GM21423 (cell line): ENCODE measurements around the gene CPB1.
A peak's percentile ranks its signal among the peaks of the same experiment; 100 is the strongest.

ENCODE experiments used
- ATAC-seq: cut with Tn5 transposase; IDR thresholded peaks from one replicate; pipeline ENCODE4 v1.9.1; 2021; ENCODE audit warnings: mild to moderate bottlenecking, moderate library complexity; ENCODE audit not compliant: unreplicated experiment

Gene CPB1

DNA sequence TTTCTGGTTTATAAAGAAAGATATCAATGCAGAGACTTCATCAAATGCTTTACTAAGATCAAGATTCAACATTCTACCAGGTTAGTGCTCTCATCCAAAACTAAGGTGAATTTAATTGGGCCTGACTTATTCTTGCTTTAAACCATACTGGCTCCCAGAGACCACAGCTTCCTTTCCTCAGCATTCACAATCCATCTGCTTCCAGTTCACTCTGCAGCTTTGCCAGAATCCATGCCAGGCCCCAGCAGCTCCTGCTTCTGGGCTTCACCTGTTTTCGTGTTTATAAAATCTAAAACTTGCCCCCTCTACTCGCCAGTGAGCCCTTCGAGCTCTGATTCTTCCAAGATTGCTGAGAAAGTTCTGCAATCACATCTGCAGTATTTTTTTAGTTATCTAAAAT, 2.3 kb downstream of the CPB1 start:
- no peak for ATAC-seq

GRCh38 chr3:148833223-148833622, 5.6 kb downstream of the CPB1 start:
- no peak for ATAC-seq

DNA sequence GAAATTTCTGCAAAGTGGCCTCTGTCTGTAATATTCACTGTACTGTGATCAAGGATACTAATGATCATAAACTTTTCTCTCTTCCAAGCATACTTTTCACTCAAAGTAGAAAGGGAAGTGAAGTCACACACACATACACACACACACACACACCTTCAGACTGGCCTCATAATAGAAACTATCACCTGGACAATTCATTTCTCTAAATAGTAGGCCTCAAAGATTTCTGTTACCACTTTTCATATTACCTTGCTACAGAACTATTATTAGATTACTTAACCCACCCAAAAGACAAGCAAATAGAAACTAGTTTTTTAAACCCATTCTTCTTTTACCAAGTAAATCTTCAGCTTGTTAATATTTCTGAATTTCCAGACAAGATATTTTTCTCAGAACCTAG, 12.2 kb downstream of the CPB1 start:
- ATAC-seq: peak; percentile 68

GRCh38 chr3:148840451-148840850, 12.8 kb downstream of the CPB1 start:
- no peak for ATAC-seq

DNA sequence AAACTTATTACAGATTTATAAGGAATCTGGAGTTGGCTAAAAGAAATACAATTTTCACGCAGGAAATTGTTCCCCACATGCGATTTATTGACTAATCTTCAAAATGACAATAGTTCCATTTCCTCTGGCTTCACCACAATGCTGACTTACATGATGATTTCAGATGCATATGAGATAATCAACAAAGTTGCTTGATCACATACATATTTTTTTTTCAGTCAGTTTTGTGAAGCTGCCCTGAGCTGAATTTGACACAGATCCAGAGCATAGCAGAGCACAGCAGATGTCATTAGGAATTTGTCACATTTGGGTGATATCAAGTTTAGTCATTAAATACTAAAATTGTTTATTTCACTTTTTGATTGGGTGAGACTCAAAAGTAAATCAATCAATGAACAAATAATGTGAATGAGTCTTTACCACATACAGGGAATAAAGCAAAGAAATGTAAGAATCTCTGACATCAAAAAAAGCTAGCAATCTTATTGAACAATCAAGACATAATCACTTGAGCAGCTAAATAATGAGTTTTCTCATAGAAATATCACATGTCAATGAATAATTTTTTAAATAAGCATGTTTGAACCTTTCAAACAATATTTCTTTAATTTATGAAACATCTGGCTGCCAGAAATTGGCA, 18.3 kb downstream of the CPB1 start:
- ATAC-seq: no peak

GRCh38 chr3:148847351-148847750, 19.7 kb downstream of the CPB1 start:
- ATAC-seq: no peak

DNA sequence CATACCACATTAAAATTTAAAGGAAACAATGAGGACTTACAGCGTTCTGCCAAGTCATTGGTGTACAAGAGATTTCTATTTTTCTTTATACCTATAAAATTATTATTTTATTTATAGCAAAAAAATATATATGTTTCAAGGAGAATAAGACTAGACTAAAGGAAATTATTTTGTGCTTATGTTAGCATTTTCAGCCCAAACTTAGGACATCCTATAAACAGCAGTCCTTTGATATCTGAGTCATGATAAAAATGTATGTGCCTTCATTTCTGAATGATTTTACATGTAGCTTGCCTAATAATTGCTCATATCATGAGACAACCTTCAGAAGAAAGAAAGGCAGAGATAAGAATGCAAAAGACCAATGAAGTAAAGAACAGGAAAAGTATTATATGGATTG, 20.8 kb downstream of the CPB1 start:
- ATAC-seq: no peak

DNA sequence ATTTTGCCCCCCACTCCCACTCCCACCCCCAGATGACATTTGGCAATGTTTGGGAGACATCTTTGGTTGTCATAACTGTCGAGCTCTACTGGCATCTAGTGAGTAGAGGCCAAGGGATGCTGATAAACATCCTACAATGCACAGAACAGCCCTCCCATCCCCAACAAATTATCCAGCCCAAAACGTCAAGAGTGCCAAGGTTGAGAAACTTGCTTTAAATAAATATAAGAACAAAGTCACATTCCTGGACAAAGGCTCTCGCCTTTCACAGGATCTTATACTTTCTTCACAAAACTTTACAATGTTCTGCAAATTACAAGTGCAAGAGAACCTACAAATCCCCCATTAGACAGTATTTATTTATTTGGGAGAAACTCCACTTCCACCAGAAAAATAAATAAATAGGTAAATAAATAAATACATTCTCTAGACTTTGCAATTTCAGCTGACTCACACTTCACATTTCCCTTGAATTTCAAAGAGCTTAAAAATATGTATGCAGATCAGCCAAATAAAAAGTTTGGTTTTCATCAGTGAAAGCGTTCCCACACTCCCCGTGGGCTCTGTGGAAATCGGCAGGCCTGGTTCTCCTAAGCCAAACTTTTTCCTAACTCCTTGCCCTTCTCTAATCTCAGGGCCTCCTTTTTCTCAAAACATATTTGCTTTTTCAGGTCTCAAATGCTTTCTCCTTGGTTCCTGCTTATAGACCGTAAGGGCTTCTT, 24.8 kb downstream of the CPB1 start:
- no peak for ATAC-seq

GRCh38 chr3:148853076-148853475, 25.5 kb downstream of the CPB1 start:
- no peak for ATAC-seq

DNA sequence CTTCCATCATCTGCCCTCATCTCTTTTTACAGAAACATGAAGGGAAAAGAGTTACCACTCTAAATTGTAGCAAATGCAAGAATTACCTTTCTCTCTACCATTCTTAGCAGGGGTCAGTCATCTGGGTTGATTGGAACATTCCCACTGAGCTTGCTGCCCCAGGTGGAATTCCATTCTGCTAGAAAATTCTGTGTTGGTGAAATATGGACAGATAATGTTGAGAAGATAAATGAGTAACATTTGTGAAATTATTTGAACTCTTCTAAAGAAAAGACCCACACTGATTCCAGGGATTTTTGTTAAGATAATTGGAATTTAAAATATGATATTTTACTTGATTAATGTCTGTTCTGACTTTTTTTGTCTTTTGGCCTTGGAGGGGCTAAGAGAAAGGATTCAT, 26.4 kb downstream of the CPB1 start:
- ATAC-seq: no peak

DNA sequence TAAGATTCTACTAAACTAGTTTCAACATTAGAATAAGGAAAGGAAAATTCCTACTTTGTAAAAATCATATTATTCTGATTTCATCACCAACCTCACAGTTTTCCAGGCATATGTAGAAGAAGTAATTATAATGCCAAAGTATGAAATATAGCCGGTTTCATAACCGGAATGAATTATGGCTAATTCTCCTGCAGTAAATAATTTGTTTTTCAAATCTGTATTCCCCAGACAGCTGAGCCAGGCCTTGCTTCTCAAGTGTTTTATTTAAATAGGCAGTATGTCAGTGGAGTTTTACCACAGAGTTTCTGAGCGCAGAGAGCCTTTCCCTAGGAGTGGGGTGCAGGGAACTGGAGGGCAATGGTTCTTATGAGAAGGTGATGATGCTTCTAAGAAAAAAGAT, 28.8 kb downstream of the CPB1 start:
- ATAC-seq: no peak

DNA sequence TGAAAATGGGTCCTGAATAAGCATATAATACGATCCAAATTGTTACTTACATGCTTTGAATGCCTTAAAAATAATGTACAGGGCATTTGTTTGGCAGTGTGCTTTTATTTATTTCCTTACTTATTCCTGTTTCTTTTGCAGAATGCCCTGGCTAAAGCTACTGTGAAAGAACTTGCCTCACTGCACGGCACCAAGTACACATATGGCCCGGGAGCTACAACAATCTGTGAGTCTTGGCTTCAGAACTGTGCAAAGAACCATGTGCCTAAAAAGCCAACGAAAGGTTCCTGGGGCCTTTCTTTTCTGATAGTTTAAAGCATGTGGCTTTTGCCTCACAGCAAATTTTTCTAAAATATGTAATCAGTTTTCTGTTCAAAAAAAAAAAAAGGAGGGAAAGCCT, 29.7 kb downstream of the CPB1 start:
- no peak for ATAC-seq

- peak; percentile 72 for ATAC-seq
Measured at GRCh38 chr3:148861277-148861869, 33.8 kb downstream of the CPB1 start.

GRCh38 chr3:148863297-148863696, 35.7 kb downstream of the CPB1 start:
- no peak for ATAC-seq

DNA sequence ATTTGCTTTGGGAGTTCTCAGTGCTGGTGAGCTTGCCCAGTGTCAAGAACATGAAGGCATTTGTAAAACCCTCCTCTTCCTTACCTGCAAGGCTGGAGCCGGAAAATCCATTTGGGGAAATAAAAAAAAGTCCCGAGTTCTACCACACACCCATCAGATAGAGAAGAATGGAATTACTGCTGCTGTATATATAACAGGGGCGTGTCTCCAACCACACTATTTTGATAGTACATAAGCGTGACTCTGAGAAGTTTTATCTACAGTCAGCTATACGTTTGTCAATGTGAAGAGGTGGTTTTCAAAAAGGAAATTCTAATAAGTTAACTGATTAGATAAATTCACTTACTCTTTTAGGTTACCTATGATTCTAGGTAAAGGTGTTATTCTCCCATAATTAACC, 36.2 kb downstream of the CPB1 start:
- no peak for ATAC-seq

DNA sequence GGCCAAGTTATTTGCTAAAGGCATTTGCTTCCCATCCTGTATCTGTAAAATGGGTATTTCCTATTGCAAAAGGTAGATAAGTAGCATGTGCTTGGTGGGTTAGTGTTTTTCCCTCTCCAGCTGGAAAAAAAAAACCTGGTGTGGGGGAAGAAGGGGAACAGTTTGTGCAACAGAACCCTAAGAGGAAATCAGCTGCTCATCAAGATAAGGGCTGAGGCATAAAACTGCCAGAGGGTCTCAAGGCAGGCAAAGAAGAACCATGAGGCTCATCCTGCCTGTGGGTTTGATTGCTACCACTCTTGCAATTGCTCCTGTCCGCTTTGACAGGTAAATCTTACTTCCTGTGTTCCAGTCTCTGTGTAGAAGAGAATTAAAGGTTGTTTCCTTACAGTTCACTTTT, 37.4 kb downstream of the CPB1 start, which contains the start of gene CPA3:
TSS of gene CPA3 (plus strand) at position 248 of the 400 bp plus-strand sequence. CDS start at position 260, 12 bp downstream.
- ATAC-seq: no peak

GRCh38 chr3:148866261-148866660, 38.6 kb downstream of the CPB1 start:
- ATAC-seq: no peak

- no peak for ATAC-seq
Measured at GRCh38 chr3:148873270-148873927, 45.8 kb downstream of the CPB1 start.

DNA sequence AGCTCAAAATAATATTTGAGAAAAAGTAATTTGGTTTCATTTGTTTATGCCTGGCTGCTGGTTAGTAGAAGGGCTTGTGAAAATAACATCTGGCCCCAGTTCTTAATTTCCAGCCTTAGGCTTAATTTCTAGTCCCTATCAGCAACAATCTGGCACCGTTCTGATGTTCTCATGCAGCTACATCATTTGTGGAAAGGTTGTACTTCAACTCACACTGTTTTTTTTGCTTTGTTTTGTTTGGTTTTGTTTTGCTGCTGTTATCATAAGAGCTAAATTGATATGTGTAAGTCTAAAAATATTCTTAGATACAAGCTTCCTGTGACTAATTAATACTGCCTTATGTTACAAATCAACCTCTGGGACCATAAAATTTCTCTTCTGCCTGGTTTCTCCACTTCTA, 46.4 kb downstream of the CPB1 start:
- no peak for ATAC-seq

GRCh38 chr3:148878095-148878494, 50.5 kb downstream of the CPB1 start:
- ATAC-seq: no peak

- ATAC-seq: no peak
Measured at GRCh38 chr3:148879256-148879655, 51.6 kb downstream of the CPB1 start.

DNA sequence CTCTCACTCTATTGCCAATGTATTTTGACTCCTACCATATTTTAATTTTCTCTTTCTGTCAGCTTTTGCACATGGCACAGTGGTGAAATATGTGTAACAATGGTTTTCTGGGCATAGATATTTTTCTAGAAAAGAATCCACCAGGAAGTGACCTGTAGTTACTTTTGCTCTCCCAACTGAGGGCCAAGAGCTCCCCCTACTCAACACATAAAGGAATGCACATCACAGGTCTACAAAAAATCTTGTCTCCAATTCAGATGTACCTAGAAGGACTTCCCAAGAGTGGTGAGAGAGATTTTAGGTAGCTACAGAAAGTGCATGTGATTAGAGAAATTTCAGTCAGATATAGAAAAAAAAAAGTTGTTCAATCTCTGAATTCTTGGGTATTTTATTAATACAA, 53.1 kb downstream of the CPB1 start:
- ATAC-seq: no peak
